ENCODE results near the gene EHD2.
"Not testable (repeated sequence)": the region's sequence is repeated elsewhere in the genome, so short reads cannot be mapped to it uniquely, and the experiment has no call there.

EHD2 gene, protein sequence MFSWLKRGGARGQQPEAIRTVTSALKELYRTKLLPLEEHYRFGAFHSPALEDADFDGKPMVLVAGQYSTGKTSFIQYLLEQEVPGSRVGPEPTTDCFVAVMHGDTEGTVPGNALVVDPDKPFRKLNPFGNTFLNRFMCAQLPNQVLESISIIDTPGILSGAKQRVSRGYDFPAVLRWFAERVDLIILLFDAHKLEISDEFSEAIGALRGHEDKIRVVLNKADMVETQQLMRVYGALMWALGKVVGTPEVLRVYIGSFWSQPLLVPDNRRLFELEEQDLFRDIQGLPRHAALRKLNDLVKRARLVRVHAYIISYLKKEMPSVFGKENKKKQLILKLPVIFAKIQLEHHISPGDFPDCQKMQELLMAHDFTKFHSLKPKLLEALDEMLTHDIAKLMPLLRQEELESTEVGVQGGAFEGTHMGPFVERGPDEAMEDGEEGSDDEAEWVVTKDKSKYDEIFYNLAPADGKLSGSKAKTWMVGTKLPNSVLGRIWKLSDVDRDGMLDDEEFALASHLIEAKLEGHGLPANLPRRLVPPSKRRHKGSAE

DNA sequence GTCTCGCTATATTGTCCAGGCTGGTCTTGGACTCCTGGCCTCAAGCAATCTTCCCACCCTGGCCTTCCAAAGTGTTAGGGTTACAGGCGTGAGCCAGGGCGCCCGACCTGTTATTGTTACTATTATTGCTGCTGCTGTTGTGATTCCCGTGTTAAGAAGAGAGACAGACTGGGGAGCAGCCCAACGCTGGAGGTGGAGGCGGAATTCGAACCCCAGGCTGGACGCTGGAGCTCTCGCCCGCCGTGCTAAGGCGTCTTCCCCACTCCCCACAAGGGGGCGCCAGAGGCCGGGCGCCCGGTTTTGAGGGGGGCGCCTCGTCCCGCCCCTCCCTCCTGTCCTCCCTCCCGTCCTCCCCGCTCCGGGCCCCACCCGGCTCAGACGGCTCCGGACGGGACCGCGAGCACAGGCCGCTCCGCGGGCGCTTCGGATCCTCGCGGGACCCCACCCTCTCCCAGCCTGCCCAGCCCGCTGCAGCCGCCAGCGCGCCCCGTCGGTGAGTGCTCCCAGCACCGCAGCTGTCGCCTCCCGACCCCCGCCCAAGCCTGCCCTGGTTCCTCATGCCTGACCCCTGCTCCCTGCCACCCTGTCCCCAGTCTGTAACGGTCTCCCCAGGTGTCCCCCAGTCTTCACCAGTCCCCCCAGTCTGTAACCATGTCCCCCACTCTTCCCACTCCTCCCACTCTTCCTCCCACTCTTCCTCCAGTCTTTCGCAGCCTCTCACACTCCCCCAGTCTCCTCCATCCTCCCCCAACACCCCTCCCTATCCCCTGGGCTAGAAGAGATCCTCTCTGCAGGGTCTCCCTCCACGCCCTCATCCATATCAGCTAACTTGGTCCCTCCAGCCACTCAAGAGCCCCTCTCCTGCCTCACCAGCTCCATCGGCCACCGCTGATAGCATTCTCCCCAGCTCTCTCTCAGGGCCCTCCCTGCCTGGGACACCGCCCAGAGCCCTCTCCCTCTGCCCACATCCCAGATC is at the start of gene EHD2:
Gene EHD2, plus strand, starts transcription at position 377 of the 976 bp plus-strand sequence. CDS start 3,191 bp downstream, outside the sequence.
- DNase-seq (ENCODE audit: low spot score): peak; percentile 63

- no peak for DNase-seq (ENCODE audit: low spot score)
Observed at GRCh38 chr19:47663435-47663910, 49.7 kb upstream of the EHD2 start.

DNA sequence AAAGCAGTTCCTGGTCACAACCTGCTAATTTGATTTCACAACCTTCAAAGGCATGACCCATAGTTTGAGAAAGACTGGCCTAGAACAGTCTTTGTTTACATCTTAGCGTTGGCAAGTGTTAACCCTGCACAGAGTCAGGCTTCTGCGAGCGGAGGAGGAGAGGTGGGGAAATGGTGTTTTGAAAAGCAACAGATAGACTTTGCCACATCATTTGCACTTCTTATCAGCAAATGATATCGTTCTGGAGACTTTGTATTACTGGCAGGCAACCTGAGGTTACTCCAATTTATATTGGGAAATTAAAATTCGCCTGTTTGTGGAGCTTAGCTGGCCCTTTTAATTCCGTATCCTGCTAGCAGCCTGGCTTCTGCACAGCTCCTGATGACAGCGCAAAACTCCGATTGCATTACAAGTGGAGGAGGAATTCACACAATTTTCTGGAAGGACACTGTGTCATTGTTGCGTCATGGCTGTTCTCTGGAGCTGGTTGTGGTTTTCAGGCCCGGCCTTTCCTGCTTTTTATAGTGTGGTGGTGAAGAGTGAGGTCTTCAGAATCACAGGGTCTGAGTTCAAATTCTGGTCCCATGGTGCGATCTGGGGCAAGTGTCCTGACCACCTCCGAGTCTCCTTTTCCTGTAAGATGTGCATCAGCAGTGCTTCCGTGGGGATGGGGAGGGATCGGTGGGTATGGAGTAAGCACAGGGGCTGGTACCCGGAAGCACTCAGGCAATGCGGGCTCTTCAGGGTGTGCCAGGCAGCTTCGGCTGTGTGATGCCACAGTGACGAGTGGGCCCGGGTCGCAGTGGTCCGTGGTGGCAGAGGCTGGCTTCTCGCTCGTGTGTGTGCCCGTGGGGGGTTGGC is 49.1 kb upstream of the EHD2 start:
- DNase-seq (ENCODE audit: low spot score): no peak

- DNase-seq (ENCODE audit: low spot score): not testable (repeated sequence)
Observed at GRCh38 chr19:47668556-47668955, 44.7 kb upstream of the EHD2 start.

DNA sequence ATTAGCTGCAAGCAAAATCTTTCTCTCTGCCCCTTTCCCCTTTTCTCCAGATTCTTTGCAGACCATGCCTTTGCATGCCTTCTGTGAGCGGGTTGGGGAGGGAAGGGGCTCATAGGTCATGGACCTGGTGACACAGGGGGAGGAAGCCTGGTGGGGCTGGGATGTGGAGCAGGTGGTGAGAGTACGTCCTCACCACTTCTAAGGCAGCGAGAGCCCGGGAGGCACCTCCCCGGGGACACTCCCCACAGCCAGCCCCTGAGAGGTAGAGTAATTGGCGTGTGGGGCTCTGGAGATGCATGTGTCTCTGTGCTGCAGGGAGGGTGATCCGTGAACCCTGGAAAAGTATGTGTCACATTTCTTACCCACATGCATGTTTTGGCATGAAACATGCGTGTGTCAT is 42.5 kb upstream of the EHD2 start:
- no peak for DNase-seq (ENCODE audit: low spot score)

- no peak for DNase-seq (ENCODE audit: low spot score)
Observed at GRCh38 chr19:47671499-47671898, 41.7 kb upstream of the EHD2 start.

- no peak for DNase-seq (ENCODE audit: low spot score)
Observed at GRCh38 chr19:47673426-47673825, 39.8 kb upstream of the EHD2 start.

GRCh38 chr19:47674548-47674947 is 38.7 kb upstream of the EHD2 start:
- DNase-seq (ENCODE audit: low spot score): no peak

DNA sequence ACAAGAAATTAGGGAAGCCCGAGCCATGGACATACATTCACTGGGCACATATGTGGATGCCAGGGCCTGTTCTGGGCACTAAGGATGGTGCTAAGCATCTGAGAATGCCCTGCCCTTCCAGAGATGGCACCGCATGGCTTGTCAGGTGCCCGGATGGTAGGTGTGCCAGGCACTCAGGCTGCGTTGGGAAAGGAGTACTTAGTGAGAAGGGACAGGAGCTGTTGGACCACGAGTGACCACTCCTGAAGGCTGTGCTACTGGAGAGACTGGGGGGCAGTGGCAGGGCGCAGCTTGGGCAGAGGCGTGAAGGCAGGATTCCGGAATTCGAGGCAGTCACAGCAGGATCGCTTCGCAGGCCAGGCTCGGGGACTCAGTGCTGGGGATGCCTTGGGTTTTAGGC is 38.0 kb upstream of the EHD2 start:
- DNase-seq (ENCODE audit: low spot score): no peak

- DNase-seq (ENCODE audit: low spot score): no peak
Observed at GRCh38 chr19:47675859-47676258, 37.4 kb upstream of the EHD2 start.

- DNase-seq (ENCODE audit: low spot score): no peak
Observed at GRCh38 chr19:47676811-47677210, 36.4 kb upstream of the EHD2 start.

DNA sequence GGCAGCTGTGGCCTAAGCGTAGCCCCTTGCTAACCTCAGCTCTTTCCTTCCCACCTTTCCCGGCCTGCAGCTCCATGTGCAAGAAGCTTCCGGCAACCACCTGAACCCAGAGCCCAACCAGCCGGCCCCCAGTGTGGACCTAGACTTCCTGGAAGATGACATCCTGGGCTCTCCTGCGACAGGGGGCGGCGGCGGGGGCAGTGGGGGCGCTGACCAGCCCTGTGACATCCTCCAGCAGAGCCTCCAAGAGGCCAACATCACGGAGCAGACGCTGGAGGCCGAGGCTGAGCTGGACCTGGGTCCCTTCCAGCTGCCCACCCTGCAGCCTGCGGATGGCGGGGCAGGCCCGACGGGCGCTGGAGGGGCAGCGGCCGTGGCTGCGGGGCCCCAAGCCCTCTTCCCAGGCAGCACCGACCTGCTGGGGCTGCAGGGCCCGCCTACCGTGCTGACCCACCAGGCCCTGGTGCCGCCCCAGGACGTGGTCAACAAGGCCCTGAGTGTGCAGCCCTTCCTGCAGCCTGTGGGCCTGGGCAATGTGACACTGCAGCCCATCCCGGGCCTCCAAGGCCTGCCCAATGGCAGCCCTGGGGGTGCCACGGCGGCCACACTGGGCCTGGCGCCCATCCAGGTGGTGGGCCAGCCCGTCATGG is 33.8 kb upstream of the EHD2 start:
- DNase-seq (ENCODE audit: low spot score): no peak

DNA sequence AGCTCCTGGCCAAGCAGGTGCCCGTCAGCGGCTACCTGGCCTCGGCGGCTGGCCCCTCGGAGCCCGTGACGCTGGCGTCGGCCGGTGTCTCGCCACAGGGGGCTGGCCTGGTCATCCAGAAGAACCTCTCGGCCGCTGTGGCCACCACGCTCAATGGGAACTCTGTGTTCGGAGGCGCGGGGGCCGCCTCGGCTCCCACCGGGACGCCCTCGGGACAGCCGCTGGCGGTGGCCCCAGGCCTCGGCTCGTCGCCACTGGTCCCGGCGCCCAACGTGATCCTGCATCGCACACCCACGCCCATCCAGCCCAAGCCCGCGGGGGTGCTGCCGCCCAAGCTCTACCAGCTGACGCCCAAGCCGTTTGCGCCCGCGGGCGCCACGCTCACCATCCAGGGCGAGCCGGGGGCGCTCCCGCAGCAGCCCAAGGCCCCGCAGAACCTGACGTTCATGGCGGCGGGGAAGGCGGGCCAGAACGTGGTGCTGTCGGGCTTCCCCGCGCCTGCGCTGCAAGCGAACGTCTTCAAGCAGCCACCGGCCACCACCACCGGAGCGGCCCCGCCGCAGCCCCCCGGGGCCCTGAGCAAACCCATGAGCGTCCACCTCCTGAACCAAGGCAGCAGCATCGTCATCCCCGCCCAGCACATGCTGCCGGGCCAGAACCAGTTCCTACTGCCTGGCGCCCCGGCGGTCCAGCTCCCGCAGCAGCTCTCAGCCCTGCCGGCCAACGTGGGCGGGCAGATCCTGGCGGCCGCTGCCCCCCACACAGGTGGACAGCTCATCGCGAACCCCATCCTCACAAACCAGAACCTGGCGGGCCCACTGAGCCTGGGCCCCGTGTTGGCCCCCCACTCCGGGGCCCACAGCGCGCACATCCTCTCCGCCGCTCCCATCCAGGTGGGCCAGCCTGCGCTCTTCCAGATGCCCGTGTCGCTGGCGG is 33.0 kb upstream of the EHD2 start:
- DNase-seq (ENCODE audit: low spot score): no peak

- DNase-seq (ENCODE audit: low spot score): no peak
Observed at GRCh38 chr19:47680858-47681332, 32.3 kb upstream of the EHD2 start.

DNA sequence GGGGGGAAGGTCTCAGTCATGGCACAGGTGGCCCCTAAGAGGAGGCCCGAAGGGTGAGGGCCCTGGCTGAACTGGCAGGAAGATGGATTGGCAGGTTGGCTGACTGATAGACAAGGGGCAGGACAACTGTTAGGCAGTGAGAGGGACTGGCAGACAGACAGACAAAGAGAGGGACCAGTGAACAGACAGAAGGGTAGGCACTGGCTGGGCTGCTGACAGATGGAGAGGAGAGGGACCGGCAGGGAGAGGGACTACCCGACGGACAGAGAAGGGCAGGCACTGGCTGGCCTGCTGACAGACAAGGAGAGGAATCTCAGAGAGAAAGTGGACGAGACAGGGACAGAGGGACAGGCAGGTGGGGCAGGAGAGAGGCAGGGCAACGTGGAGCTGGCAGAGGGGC is 31.8 kb upstream of the EHD2 start:
- no peak for DNase-seq (ENCODE audit: low spot score)

DNA sequence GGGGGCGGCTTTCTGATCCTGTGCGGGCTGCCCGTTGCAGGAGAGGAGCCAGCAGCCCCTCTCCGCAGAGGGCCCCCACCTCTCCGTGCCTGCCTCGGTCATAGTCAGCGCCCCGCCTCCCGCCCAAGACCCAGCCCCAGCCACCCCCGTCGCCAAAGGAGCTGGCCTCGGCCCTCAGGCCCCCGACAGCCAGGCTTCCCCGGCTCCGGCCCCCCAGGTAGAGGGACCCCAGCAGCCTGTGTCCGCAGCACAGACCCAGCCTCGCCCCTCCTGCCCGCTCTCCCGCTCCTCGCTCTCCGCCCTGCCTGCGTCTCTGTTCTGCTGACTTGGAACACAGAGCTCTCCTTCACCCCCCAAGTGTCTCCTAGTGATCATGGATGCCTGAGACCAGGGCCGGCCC is 31.3 kb upstream of the EHD2 start:
- no peak for DNase-seq (ENCODE audit: low spot score)

DNA sequence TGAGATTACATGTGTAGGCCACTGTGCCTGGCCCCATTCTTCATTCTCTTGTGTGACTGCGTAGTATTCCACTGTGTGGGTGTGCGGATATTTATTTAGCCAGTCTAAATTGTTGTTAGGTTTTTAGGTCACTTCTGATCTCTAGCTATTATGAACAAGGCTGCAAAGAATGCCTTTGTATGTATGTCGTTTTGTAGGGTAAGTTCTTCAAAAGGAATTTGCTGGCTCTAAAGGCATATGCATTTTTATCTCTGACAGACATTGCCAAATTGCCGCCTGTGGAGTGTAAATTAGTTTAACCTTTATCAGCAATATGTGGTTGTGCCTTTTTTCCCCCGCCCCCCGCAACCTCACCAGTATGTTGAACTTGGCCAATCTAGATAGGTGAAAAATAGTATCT is 30.3 kb upstream of the EHD2 start:
- DNase-seq (ENCODE audit: low spot score): no peak

DNA sequence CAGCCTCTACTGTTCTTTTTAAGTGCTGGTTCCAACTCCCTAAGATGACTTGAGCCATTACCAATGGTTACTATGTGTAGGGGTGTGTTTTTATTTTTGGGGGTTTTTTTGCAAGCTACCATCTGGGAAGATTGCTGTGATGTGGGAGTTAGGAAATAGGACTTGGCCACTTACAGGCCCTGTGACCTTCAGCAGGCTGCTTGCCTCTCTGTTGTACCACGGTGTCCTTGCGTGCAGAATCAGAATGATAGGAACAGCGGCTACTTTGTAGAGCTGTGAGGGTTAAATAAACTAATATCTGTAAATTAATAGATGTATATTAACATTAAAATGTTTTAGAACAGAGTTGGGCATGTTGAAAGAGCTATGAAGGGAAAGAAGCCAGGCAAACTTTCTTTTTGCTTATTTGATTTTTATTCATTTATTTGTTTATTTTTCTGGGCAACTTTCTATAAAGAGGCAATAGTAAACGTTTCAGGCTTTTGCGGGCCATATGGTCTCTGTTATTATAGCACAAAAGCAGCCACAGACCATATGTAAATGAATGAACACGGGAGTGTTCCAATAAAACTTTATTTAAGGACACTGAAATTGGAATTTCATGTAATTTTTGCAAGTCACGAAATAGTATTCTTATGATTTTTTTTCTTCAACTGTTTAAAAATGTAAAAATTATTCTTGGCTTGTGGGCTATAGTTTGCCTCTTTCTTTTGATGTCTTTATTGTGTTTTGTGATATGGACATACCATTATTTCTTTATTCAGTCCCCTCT is 26.4 kb upstream of the EHD2 start:
- DNase-seq (ENCODE audit: low spot score): no peak

GRCh38 chr19:47687906-47688305 is 25.3 kb upstream of the EHD2 start:
- DNase-seq (ENCODE audit: low spot score): no peak

All from LoVo (cell line).